CD4-positive, alpha-beta memory T cell (primary cell): ENCODE data around the gene ADAMTS8. TPM values are rescaled to one million over a fixed set of nuclear protein-coding genes. Genes with fewer than 3 reads are reported as not detected.

Source experiments
- CTCF ChIA-PET: fragments of 350-600 bp; sonication (Branson Sonifier 250); formaldehyde crosslinking; loops from one replicate; lab custom pipeline; 2021; ENCODE audit warnings: inconsistent platforms; ENCODE audit not compliant: partially characterized antibody; lab: Charles Lee
- POLR2A ChIA-PET: fragments of 350-600 bp; sonication (Branson Sonifier 250); formaldehyde crosslinking; loops from one replicate; lab custom pipeline; 2021; ENCODE audit not compliant: partially characterized antibody; lab: Charles Lee
- DNase-seq, 5 donors: peaks; one replicate each; pipeline versions ENCODE4 v3.0.0 to v3.0.0-alpha.2; 2020 to 2022; ENCODE audit warnings: mixed read lengths in 1 of 5
- H3K27ac ChIP-seq: one replicate; pipeline ENCODE4 v1.7.0; 2013; ENCODE audit warnings: low read depth, low read length
- H3K27me3 ChIP-seq: 2 replicates; pipeline ENCODE4 v1.7.0; 2013; ENCODE audit warnings: mild to moderate bottlenecking, low read length, moderate library complexity; ENCODE audit not compliant: insufficient read depth
- H3K36me3 ChIP-seq: 2 replicates; pipeline ENCODE4 v1.7.0; 2013; ENCODE audit warnings: mild to moderate bottlenecking, low read length, moderate library complexity; ENCODE audit not compliant: insufficient read depth
- H3K4me1 ChIP-seq: 2 replicates; pipeline ENCODE4 v1.7.0; 2013; ENCODE audit warnings: mild to moderate bottlenecking, low read length, moderate library complexity; ENCODE audit not compliant: insufficient read depth
- H3K4me3 ChIP-seq, 2 donors: one replicate each; pipeline ENCODE4 v1.7.0; 2013; ENCODE audit warnings: low read length in 2 of 2, mild to moderate bottlenecking in 1 of 2
- H3K9me3 ChIP-seq, 2 donors: one replicate each; pipeline ENCODE4 v1.7.0; 2013; ENCODE audit warnings: low read length in 2 of 2, control low read depth in 1 of 2; ENCODE audit not compliant: control insufficient read depth in 1 of 2
- H3K27ac Mint-ChIP-seq, 7 donors: one replicate each; pipeline ENCODE4 v1.8.0; 2020 to 2021; ENCODE audit warnings: mixed read lengths in 7 of 7, mild to moderate bottlenecking in 6 of 7, inconsistent platforms in 3 of 7, moderate library complexity in 3 of 7
- H3K27me3 Mint-ChIP-seq, 2 donors: one replicate each; pipeline ENCODE4 v1.8.0; 2020 to 2021; ENCODE audit warnings: mixed read lengths in 2 of 2
- H3K36me3 Mint-ChIP-seq, 2 donors: one replicate each; pipeline ENCODE4 v1.8.0; 2020 to 2021; ENCODE audit warnings: mixed read lengths in 2 of 2, inconsistent platforms in 1 of 2, mild to moderate bottlenecking in 1 of 2
- H3K4me1 Mint-ChIP-seq, 4 donors: one replicate each; pipeline ENCODE4 v1.8.0; 2020 to 2021; ENCODE audit warnings: mixed read lengths in 4 of 4, mild to moderate bottlenecking in 1 of 4
- H3K4me3 Mint-ChIP-seq, 8 donors: one replicate each; pipeline ENCODE4 v1.8.0; 2020 to 2021; ENCODE audit warnings: mixed read lengths in 8 of 8, mild to moderate bottlenecking in 7 of 8, moderate library complexity in 6 of 8, inconsistent platforms in 3 of 8
- H3K9me3 Mint-ChIP-seq, 8 donors: one replicate each; pipeline ENCODE4 v1.8.0; 2020 to 2021; ENCODE audit warnings: mixed read lengths in 8 of 8, mild to moderate bottlenecking in 5 of 8, inconsistent platforms in 3 of 8, moderate library complexity in 1 of 8
- intact Hi-C: fragments of 100-400 bp; cut with micrococcal nuclease; formaldehyde crosslinking; loops from one replicate; pipeline ENCODE4 v1.15.1; 2023
- polyA plus RNA-seq, 2 donors: library from polyadenylated mRNA; unstranded; fragments of 300-500 nt; fragmentation: Illumina TruSeq; gene quantifications; one replicate each; pipeline ENCODE4 v1.2.3, GENCODE V29; 2021
- total RNA-seq, 2 experiments: library from RNA; stranded (reverse); gene quantifications; one replicate each; pipeline ENCODE4 v1.2.3, GENCODE V29; 2021

Gene ADAMTS8
- total and polyA plus RNA-seq, 4 experiments from 2014 or later = not detected

DNA sequence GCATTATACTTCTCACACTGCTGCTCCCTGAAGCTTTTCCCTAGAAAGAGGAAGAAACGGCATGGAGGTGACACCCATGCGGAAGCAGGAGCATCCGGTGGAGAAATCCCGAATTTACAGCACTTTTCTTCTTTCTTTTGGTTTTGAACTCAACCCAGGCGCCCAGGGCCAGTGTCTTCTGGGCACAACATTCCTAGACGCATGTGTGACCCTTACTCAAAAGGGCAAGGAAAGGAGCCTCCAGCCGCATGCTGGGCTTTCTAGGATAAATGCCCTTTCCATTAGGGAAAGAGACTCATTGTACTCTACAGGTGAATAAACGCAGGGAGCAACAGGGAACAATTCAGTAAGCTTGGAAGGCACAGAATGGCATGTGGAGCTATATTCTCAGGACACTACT is 19.5 kb downstream of the ADAMTS8 start:
- H3K4me1 Mint-ChIP-seq = no peaks in the 10 kb centered on the region
- Histone ChIP-seq H3K9me3 (no peaks in the 10 kb centered on the region), H3K4me3 (no peak overlapping the region), H3K27me3 (no peaks in the 10 kb centered on the region), H3K27ac (no peak overlapping the region), H3K36me3 (no peaks in the 10 kb centered on the region), H3K4me1 (no peaks in the 10 kb centered on the region)
- POLR2A ChIA-PET = no interaction called here
- no peaks in the 10 kb centered on the region for H3K9me3 Mint-ChIP-seq
- peaks cover 7 to 9% of the 10 kb centered on the region in 2 donors for H3K27me3 Mint-ChIP-seq
- H3K36me3 Mint-ChIP-seq = no peaks in the 10 kb centered on the region
- CTCF ChIA-PET = interaction anchor here (0.9 to 1.0 kb wide), 2 partner anchors 26 to 196 kb away, joined by 3 read pairs; no protein-coding TSS in a partner anchor
- intact Hi-C loops = no loop called here
- no peak for DNase-seq
- H3K4me3 Mint-ChIP-seq = no peak overlapping the region
- H3K27ac Mint-ChIP-seq = no peak overlapping the region

DNA sequence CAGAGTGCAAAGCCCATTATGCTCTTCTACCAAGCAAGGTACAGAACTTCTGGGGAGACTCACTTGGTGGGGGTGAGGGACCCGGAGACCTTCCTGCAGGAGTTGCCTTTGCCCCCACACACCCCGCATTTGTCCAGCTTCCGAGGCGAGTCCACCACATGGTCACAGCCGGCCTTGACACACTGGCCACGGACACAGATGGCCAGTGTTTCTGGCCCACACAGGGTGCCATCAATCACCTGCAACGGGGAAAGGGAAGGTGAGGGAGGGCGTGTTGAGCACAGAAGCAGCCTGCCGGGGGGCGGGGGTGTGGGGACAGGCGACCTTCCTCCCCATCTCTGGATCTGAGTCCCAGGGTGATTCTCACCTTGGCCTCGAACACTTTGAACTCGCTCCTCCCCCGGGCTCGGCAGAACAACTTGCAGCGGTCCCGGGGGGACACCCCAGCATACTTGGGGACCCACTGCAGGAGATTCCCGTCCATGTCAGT is 20.0 kb downstream of the ADAMTS8 start:
- ChIA-PET CTCF (interaction anchor here (0.9 to 1.0 kb wide), 2 partner anchors 26 to 195 kb away, joined by 3 read pairs; no protein-coding TSS in a partner anchor), POLR2A (no interaction called here)
- no peaks in the 10 kb centered on the region for H3K4me1 Mint-ChIP-seq
- no peaks in the 10 kb centered on the region for H3K9me3 ChIP-seq
- H3K27ac ChIP-seq = no peak overlapping the region
- no peak for DNase-seq
- no peaks in the 10 kb centered on the region for H3K36me3 Mint-ChIP-seq
- no peaks in the 10 kb centered on the region for H3K27me3 ChIP-seq
- H3K9me3 Mint-ChIP-seq = no peaks in the 10 kb centered on the region
- H3K4me3 Mint-ChIP-seq = no peak overlapping the region
- intact Hi-C loops = no loop called here
- H3K27ac Mint-ChIP-seq = no peak overlapping the region
- no peaks in the 10 kb centered on the region for H3K36me3 ChIP-seq
- H3K4me1 ChIP-seq = no peaks in the 10 kb centered on the region
- H3K4me3 ChIP-seq = no peak overlapping the region
- peaks cover 6 to 7% of the 10 kb centered on the region in 2 donors for H3K27me3 Mint-ChIP-seq

DNA sequence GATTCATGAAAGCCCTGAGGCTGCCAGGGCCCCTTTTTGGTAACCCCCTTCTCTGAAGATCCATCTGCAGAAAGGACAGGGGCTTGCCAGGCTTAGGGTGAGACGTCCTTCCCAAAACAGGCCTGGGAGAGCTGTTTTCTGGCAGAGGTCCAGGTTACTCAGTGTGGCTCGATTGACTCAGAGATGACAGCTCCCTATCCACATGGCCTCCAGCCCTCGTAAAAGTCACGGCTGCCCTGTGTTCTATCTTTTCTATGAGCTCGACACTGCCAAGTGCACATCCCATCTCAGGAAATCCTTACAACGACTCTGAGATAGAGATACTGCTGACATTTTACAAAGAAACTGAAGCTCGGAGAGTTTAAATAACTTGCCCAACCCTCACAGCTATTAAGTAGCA is 20.4 kb downstream of the ADAMTS8 start:
- no peaks in the 10 kb centered on the region for H3K4me1 Mint-ChIP-seq
- DNase-seq = no peak
- Histone ChIP-seq H3K36me3 (no peaks in the 10 kb centered on the region), H3K27ac (no peak overlapping the region), H3K4me3 (no peak overlapping the region), H3K4me1 (no peaks in the 10 kb centered on the region), H3K27me3 (no peaks in the 10 kb centered on the region), H3K9me3 (no peaks in the 10 kb centered on the region)
- H3K27ac Mint-ChIP-seq = no peak overlapping the region
- CTCF ChIA-PET = interaction anchor here (0.9 to 1.0 kb wide), 2 partner anchors 27 to 195 kb away, joined by 3 read pairs; no protein-coding TSS in a partner anchor
- no peaks in the 10 kb centered on the region for H3K9me3 Mint-ChIP-seq
- H3K36me3 Mint-ChIP-seq = no peaks in the 10 kb centered on the region
- intact Hi-C loops = no loop called here
- H3K27me3 Mint-ChIP-seq = peaks cover 6 to 7% of the 10 kb centered on the region in 2 donors
- H3K4me3 Mint-ChIP-seq = no peak overlapping the region
- POLR2A ChIA-PET = no interaction called here

DNA sequence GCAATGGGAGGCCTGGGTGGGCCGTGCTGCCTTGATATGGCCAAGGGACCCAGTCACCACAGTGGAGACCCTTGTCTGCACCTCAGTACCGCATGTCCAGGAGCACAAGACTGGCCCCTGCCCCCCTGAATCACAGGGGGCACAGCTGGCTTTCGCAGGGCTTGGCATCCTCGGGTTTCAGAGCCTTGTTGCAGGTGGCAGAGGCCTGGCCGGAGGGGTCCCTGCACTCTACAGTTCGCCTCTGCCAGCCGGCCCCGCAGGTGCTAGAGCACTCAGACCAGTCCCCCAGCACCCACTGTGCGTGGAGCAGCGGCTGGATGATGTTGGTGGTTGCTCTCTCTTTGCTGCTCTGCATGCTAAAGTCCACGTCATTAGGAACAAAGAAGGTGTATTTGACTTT is 23.0 kb downstream of the ADAMTS8 start:
- no peaks in the 10 kb centered on the region for H3K36me3 ChIP-seq
- Mint-ChIP-seq H3K27ac (no peak overlapping the region), H3K4me1 (peaks cover 4 to 9% (median 7%) of the 10 kb centered on the region in 4 donors), H3K4me3 (no peak overlapping the region), H3K36me3 (no peaks in the 10 kb centered on the region), H3K9me3 (no peaks in the 10 kb centered on the region), H3K27me3 (peaks cover 5 to 9% of the 10 kb centered on the region in 2 donors)
- no peak overlapping the region for H3K27ac ChIP-seq
- ChIA-PET CTCF (no interaction called here), POLR2A (no interaction called here)
- no peak overlapping the region for H3K4me3 ChIP-seq
- no peak for DNase-seq
- intact Hi-C loops = no loop called here
- H3K4me1 ChIP-seq = peaks cover 3% of the 10 kb centered on the region
- H3K27me3 ChIP-seq = no peaks in the 10 kb centered on the region
- no peaks in the 10 kb centered on the region for H3K9me3 ChIP-seq

DNA sequence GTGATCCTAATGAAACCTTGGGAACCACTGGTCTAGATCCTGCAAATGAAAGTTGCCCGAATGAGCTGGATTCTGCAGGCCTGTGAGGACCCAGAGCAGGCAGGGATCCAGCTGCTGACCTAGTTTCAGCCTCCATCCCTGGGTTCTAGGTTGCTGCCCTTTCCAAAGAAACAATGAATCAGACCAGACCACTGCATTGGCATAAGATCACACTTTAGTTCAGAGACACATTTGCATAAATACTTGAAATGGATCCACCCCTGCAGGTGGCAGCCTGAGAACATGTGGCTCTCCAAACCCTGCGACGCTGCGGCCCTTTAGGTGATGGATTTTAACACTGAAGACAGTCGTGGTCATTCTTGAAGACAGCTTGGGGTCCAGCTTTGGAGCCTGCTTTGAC is 23.7 kb downstream of the ADAMTS8 start:
- ChIA-PET POLR2A (no interaction called here), CTCF (no interaction called here)
- Histone ChIP-seq H3K27me3 (no peaks in the 10 kb centered on the region), H3K4me1 (peaks cover 3% of the 10 kb centered on the region), H3K36me3 (no peaks in the 10 kb centered on the region), H3K27ac (no peak overlapping the region), H3K4me3 (no peak overlapping the region), H3K9me3 (no peaks in the 10 kb centered on the region)
- no peak for DNase-seq
- Mint-ChIP-seq H3K36me3 (no peaks in the 10 kb centered on the region), H3K4me1 (peaks cover 6 to 14% (median 9%) of the 10 kb centered on the region in 4 donors), H3K9me3 (no peaks in the 10 kb centered on the region), H3K4me3 (no peak overlapping the region), H3K27ac (no peak overlapping the region), H3K27me3 (peaks cover 8% of the 10 kb centered on the region in 2 donors)
- intact Hi-C loops = no loop called here

DNA sequence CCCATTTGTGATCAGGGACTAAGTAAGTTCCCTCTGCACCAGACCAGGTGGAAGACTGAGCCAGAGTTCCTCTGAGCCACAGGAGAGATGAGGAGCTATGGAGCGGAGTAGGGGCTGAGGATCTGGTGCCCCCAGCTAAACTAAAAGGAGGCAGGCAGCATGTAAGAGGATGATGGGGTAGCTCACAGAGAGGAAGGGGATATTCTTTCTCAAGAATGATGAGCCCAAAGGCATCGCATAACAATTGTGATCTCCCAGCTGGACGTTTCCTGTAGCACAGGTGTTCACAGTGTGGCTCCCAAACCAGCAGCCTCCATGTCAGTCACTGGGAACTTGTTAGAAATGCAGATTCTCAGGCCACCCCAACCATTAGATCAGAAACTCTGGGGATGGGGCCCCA is 24.4 kb downstream of the ADAMTS8 start:
- Mint-ChIP-seq H3K4me1 (peaks cover 6 to 14% (median 9%) of the 10 kb centered on the region in 4 donors), H3K9me3 (no peaks in the 10 kb centered on the region), H3K36me3 (no peaks in the 10 kb centered on the region), H3K27ac (peak overlapping the region in 1 of 7 donors; percentile 48), H3K27me3 (peaks cover 8 to 10% of the 10 kb centered on the region in 2 donors), H3K4me3 (no peak overlapping the region)
- DNase-seq = no peak
- no peak overlapping the region for H3K4me3 ChIP-seq
- POLR2A ChIA-PET = no interaction called here
- no peaks in the 10 kb centered on the region for H3K36me3 ChIP-seq
- peaks cover 3% of the 10 kb centered on the region for H3K4me1 ChIP-seq
- H3K9me3 ChIP-seq = no peaks in the 10 kb centered on the region
- no peak overlapping the region for H3K27ac ChIP-seq
- CTCF ChIA-PET = no interaction called here
- intact Hi-C loops = no loop called here
- H3K27me3 ChIP-seq = no peaks in the 10 kb centered on the region

DNA sequence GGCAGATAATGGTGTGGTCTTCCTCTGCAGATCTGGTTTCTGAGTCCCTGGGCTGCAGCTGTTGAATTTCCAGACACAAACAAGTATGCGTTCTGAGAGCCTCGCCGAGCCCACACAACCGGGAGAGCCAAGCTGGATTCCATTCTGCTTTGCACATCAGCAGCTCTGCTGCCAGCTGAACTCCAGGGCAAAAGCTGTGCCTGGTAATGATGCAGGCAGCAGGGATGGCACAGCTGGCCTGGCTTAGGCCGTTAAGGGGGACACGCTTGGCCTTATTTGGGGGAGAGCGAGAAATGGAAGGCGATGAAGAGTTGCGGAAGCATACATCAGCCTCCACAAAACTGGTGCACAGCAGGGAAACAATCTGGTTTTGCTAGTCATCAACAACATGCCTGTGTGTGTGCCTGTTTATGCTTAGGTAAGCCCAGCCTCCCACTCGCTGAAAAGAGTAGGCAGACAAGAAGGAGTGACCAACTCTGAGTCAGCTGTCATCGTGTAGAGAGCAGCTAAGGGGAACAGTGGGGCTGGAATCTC is 25.1 kb downstream of the ADAMTS8 start:
- no peak for DNase-seq
- Mint-ChIP-seq H3K27ac (no peak overlapping the region), H3K9me3 (no peaks in the 10 kb centered on the region), H3K27me3 (peaks cover 8 to 11% of the 10 kb centered on the region in 2 donors), H3K36me3 (no peaks in the 10 kb centered on the region), H3K4me3 (no peak overlapping the region), H3K4me1 (peaks cover 6 to 14% (median 9%) of the 10 kb centered on the region in 4 donors)
- ChIA-PET POLR2A (no interaction called here), CTCF (no interaction called here)
- Histone ChIP-seq H3K4me3 (no peak overlapping the region), H3K27me3 (no peaks in the 10 kb centered on the region), H3K27ac (no peak overlapping the region), H3K9me3 (no peaks in the 10 kb centered on the region), H3K4me1 (peaks cover 3% of the 10 kb centered on the region), H3K36me3 (no peaks in the 10 kb centered on the region)
- intact Hi-C loops = no loop called here
